PFSK-1 (cell line): Measurements from ENCODE around the gene CABLES1.

Experiments used
- POLR2AphosphoS5 ChIP-seq: IDR thresholded peaks from 2 replicates; pipeline ENCODE4 v1.6.1; 2012; ENCODE audit warnings: low read depth, mild to moderate bottlenecking, control low read depth, low read length, moderate library complexity
- REST ChIP-seq, 2 experiments: IDR thresholded peaks; 2 replicates each; pipeline versions ENCODE4 v1.6.1 to v1.8.0; 2011 to 2012; ENCODE audit warnings: low read depth in 2 of 2, low read length in 2 of 2, control low read depth in 1 of 2, inconsistent platforms in 1 of 2, mild to moderate bottlenecking in 1 of 2, moderate library complexity in 1 of 2; ENCODE audit not compliant: insufficient read depth in 1 of 2
- TAF1 ChIP-seq: IDR thresholded peaks from 2 replicates; pipeline ENCODE4 v1.6.1; 2012; ENCODE audit warnings: low read length, control low read depth, borderline replicate concordance; ENCODE audit not compliant: insufficient read depth

- TF ChIP-seq TAF1 = no peak
- no peak for TF ChIP-seq REST (IDR thresholded peaks at IDR 0.05; ENCODE audit: insufficient read depth in 1 of 2, low read depth in 2 of 2, low read length in 2 of 2)
- no peak for TF ChIP-seq POLR2AphosphoS5
Measured at GRCh38 chr18:23189099-23189498, 53.8 kb downstream of the CABLES1 start.
